GM19023 (cell line): Measurements from ENCODE around the gene CKAP4.
"Not testable (repeated sequence)": the region's sequence is repeated elsewhere in the genome, so short reads cannot be mapped to it uniquely, and the experiment has no call there.

Experiments used
- ATAC-seq: cut with Tn5 transposase; IDR thresholded peaks from one replicate; pipeline ENCODE4 v1.9.1; 2021; ENCODE audit warnings: mild to moderate bottlenecking, moderate library complexity; ENCODE audit not compliant: unreplicated experiment

The CKAP4 gene, protein sequence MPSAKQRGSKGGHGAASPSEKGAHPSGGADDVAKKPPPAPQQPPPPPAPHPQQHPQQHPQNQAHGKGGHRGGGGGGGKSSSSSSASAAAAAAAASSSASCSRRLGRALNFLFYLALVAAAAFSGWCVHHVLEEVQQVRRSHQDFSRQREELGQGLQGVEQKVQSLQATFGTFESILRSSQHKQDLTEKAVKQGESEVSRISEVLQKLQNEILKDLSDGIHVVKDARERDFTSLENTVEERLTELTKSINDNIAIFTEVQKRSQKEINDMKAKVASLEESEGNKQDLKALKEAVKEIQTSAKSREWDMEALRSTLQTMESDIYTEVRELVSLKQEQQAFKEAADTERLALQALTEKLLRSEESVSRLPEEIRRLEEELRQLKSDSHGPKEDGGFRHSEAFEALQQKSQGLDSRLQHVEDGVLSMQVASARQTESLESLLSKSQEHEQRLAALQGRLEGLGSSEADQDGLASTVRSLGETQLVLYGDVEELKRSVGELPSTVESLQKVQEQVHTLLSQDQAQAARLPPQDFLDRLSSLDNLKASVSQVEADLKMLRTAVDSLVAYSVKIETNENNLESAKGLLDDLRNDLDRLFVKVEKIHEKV

DNA sequence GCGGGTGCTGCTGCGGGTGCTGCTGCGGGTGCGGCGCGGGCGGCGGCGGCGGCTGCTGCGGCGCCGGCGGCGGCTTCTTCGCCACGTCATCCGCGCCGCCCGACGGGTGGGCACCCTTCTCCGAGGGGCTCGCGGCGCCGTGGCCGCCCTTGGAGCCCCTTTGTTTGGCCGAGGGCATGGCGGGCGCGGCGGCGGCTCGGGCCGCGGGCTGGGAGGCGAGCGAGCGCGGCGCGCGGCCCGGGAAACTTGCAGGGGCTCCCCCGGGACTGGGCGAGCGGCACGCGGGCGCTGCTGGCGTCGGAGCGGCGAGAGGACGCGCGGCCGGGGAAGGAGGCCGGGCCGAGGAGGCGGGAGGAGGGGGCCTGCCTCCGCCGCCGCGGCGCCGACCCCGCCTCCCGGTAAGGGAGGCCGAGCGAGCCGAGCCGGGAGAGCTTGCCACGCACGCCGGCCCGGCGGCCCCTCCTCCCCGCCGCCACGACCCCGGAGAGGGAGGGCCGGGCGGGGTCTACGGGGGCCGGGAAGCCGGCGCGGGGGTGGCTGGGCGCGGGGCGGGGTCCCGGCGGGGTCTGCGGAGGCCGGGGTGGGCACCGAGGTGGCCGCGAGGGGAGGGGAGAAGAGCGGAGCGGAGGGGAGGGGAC is at the start of gene CKAP4:
CKAP4 (minus strand) TSS at position 347 of the 638 bp plus-strand sequence; CDS start at position 178, 169 bp downstream.
- peak; percentile 66 for ATAC-seq

GRCh38 chr12:106297075-106297474 is 49.3 kb upstream of the CKAP4 start:
- no peak for ATAC-seq

DNA sequence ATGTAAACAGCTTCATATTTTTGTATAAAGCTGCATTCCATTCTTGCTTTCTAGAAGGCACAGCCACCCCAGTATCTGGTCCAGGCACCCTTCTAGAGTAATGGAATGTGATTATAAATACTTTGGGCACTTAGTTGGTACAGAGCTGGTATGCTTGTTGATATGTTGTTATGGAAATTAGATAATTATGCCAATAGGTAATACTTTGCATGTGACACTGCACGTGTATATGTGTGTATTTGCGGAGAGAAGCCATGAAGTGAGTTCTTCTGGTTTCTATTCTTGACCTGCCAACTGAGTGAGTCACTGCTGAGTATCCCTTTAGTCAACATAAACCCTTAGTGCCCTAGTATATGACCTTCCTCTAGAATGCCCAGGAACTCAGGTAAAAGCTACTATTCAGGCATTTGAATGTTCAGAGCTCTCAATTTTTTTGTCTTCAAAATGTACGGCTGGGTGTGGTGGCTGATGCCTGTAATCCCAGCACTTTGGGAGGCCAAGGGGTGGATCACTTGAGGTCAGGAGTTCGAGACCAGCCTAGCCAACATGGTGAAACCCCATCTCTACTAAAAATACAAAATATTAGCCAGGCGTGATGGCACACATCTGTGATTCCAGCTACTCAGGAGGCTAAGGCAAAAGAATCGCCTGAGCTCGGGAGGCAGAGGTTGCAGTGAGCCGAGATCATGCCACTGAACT is 48.5 kb upstream of the CKAP4 start:
- no peak for ATAC-seq

GRCh38 chr12:106292339-106292738 is 44.5 kb upstream of the CKAP4 start:
- ATAC-seq, result no peak

DNA sequence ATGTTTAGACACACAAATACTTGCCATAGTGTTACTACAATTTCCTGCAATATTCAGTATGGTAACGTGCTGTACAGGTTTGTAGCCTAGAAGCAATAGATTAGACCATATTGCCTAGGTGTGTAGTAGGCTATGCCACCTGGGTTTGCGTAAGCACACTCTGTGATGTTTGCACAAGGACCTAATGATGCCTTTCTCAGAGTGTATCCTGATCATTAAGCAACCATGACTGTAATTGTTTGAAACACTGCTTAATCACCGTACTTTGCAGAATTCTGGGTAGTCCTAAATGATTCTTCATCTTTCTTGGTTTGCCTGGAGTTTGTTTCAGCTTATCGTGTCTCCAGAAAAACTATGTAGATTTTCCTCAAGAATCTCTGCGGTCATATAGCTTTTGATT is 43.5 kb upstream of the CKAP4 start:
- no peak for ATAC-seq

- ATAC-seq, result no peak
Observed at GRCh38 chr12:106290666-106291065, 42.8 kb upstream of the CKAP4 start.

DNA sequence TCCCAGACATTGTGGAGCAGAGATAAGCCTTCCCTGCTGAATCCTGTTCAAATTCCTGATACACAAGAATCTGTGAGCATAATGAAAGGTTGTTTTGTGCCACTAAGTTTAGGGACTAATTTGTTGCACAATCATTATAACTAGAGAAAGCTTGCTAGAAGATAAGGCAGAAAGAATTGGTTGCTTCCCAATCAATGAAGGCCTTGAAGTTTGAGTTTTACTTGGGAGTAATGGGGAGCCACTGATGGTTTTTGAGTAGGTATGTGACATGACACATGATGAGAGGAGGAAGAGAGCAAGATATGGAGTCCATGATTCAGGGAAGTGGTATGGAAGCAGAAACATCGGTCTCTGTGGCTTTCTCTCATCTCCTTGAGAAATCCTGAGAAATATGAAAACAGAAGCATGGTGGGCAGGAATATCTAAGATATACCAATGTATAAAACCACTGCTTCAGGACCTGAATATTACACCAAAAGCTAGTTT is 41.4 kb upstream of the CKAP4 start:
- ATAC-seq, result no peak

DNA sequence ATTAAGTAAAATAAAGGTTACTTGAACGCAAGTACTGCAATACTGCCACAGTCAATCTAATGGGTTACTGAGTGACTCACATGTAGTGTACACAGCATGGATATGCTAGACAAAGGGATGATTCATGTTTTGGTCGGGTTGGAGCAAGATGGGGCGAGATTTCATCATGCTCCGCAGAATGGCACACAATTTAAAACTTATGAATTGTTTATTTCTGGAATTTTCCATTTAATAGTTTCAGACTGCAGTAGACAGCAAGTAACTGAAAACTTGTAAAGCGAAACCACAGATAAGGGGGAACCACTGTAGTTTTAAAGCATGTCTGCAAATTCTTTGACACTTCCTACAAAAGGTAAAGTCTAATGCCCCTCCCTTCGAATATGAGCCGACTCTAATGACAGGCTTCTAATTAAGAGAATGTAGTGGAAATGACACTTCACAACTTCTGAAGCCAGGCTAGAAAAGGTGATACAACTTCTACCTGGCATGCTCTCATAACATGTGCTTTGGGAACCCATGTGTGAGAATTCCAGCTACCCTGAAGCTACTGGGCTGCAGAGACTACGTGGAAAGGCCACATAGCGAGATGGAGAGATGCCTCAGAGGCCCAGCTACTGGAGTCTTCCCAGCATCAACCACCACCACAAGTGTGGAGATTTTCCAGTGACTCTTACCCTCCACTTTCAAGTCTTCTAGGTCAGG is 40.8 kb upstream of the CKAP4 start:
- no peak for ATAC-seq

DNA sequence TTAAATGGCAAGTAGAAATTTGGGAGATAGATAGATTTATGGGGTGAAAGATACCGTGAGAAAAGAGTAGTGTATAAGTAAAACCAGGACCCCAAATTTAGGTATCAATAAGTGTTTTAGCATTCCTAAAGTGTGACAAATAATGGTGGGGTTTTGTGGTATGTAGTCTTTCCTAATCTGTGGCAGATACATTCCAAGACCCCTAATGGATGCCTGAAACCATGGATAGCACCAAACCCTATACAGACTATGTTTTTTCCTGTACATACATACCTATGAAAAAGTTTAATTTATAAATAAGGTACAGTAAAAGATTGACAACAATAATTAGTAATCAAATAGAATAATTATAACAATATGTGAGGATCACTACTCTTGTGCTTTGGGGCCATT is 40.3 kb upstream of the CKAP4 start:
- no peak for ATAC-seq

- no peak for ATAC-seq
Observed at GRCh38 chr12:106287364-106287763, 39.5 kb upstream of the CKAP4 start.

DNA sequence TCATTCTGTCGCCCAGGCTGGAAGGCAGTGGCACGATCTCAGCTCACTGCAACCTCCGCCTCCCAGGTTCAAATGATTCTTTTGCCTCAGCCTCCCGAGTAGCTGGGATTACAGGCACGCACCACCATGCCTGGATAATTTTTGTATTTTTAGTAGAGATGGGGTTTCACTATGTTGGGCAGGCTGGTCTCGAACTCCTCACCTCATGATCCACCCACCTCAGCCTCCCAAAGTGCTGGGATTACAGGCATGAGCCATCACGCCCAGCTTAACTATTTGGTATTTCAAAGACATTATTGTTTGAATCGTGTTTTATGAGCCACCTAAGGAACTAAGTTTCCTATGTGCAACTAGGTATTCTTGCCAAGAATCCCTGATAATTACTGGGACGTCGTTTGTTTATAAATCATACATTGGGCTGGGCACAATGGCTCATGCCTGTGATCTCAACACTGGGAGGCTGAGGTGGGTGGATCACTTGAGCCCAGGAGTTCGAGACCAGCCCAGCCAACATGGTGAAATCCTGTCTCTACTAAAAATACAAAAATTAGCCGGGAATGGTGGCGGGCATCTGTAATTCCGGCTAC is 38.8 kb upstream of the CKAP4 start:
- not testable (repeated sequence) for ATAC-seq

DNA sequence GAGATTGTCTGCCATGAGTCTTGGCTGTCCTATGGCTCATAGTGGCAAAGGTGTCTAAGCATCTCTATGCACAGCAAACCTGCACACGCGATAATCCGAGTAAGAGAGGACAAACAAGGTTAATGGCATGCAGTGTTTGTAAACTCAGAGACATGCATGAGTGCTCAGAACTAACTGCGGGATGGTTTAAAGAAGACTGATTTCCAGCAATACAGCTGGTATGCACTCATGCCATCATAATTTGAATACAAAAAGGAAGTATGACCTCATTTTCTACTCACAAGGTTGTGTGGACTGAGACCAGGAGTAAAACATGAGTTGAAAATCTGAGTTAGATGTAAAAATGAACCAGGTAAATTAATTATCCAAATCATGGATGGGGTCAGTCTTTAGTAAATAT is 38.2 kb upstream of the CKAP4 start:
- no peak for ATAC-seq

GRCh38 chr12:106284358-106285105 is 36.7 kb upstream of the CKAP4 start:
- no peak for ATAC-seq

DNA sequence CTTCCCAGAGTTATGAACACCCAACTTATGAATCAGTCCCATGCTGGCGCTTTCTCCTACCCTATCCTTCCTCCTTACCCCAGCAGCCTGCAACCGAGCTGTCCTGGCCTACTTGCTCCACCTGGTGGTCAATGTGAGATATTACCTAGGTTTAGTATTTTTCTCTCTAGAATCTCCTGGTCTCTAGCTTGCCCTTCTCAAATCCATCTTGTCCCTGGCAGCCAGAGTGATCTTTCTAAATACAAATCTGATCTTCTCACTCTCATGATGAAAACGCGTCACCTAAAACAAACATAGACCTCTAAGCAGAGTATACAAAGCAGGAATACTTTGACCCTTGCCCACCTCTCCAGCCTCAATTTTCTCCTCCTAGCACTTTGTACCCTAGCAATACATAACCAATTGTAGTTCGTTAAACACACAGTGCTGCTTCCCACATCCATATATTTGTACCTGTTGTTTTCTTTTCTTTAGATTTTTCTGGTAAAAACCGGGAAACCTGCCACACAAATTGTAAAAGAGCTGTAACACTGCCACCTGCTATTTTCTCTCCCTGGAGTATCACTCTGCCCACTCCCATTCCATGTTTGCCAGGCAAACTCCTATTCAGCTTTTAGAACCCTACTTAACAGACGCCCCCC is 34.8 kb upstream of the CKAP4 start:
- ATAC-seq, result peak; percentile 60

DNA sequence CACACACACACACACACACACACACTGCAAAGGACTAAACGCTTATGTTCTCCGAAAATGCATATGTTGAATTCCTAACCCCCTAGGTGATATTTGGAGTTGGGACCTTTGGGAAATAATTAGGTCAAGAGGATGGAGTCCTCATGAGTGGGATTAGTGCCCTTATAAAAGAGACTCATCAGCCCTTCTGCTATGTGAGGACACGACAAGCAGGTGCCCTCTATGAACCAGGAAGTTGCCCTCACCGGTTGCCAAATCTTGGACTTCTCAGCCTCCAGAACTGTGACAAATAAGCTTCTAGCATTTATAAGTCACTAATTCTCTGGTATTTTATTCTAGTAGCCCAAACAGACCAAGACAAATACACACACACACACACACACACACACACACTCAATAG is 34.0 kb upstream of the CKAP4 start:
- ATAC-seq, result no peak

DNA sequence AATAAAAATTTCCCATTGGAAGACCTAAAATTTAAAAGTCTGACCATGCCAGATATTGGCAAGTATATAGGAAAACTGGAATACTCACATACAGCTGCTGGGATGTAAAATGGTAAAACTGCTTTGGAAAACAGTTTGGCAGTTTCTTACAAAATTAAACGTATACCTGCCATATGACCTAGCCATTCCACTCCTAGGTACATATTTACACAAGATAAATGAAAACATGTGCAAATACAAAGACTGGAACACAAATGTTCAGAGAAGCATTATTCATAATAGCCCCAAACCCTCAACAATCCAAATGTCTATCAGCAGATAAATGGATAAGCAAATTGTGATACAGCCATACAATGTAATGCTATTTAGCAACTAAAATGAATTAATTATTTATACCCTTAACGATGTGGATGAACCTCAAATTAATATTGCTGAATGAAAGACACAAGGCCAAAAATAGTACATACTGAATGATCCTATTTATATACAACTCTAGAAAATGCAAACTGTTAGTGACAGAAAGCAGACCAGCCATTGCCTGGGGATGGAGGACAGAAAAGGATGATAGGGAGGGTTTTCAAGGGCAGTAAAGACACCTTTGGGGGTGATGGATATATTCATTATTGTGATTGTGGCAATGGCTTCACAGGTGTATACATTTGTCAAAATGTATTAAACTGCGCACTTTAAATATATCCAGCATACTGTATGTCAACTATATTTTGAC is 33.4 kb upstream of the CKAP4 start:
- ATAC-seq, result no peak

DNA sequence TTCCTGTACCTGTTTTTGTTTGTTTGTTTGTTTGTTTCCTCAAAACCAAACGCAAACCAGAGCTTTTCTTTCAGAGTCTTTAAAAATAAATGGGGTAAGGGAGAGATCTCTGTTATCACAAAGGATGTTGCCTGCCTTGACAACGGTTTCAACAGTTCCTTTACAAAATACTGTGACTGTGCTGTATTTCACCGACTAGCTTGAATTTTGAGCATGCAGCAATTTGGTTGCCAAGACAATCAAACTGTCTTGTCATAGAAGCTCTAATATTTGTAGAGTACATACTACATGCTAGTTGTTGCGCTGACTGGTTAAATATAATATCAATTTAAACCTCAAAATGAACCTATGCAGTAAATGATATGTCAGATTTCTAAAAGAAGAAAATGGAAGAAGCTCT is 32.3 kb upstream of the CKAP4 start:
- ATAC-seq, result no peak

GRCh38 chr12:106276032-106276740 is 28.4 kb upstream of the CKAP4 start:
- ATAC-seq, result peak; percentile 73
